Upper lobe of left lung (tissue), 6 donors: ENCODE measurements around the gene SCN10A. TPM values are rescaled to one million over a fixed set of nuclear protein-coding genes. Genes with fewer than 3 reads are reported as not detected.

Experiments used
- ATAC-seq, 2 donors: fragments of 200-7000 bp; cut with Tn5 transposase; one replicate each; pipeline ENCODE4 v1.9.1; 2022; ENCODE audit warnings: mild to moderate bottlenecking in 2 of 2, moderate library complexity in 2 of 2; ENCODE audit not compliant: low FRiP score in 2 of 2
- DNase-seq, 2 donors: peaks; one replicate each; pipeline ENCODE4 v3.0.0-alpha.2; 2019 to 2020
- H3K27ac ChIP-seq, 4 donors: fragments of 200-600 bp; sonication (generic); one replicate each; pipeline ENCODE4 v1.5.1; 2016 to 2019
- H3K27me3 ChIP-seq, 4 donors: fragments of 200-600 bp; sonication (generic); one replicate each; pipeline ENCODE4 v1.5.1; 2017 to 2019
- H3K36me3 ChIP-seq, 4 donors: fragments of 200-600 bp; sonication (generic); one replicate each; pipeline ENCODE4 v1.5.1; 2016 to 2019
- H3K4me1 ChIP-seq, 4 donors: fragments of 200-600 bp; sonication (generic); one replicate each; pipeline ENCODE4 v1.5.1; 2018 to 2019
- H3K4me3 ChIP-seq, 4 donors: fragments of 200-600 bp; sonication (generic); one replicate each; pipeline ENCODE4 v1.5.1; 2017 to 2019; ENCODE audit warnings: mild to moderate bottlenecking in 2 of 4, moderate library complexity in 1 of 4
- H3K9me3 ChIP-seq, 4 donors: fragments of 200-600 bp; sonication (generic); one replicate each; pipeline ENCODE4 v1.5.1; 2018 to 2019
- EP300 ChIP-seq, 4 donors: sonication (generic); formaldehyde crosslinking; IDR thresholded peaks; one replicate each; pipeline ENCODE4 v1.5.1; 2017; ENCODE audit warnings: antibody characterized with exemption in 4 of 4, control low read depth in 2 of 4
- POLR2A ChIP-seq, 4 donors: fragments of 450-650 bp; IDR thresholded peaks; one replicate each; pipeline ENCODE4 v1.5.1; 2016 to 2017; ENCODE audit warnings: antibody characterized with exemption in 4 of 4, mild to moderate bottlenecking in 2 of 4
- POLR2AphosphoS5 ChIP-seq, 2 donors: sonication (generic); formaldehyde crosslinking; IDR thresholded peaks; one replicate each; pipeline ENCODE4 v1.5.1; 2017; ENCODE audit warnings: antibody characterized with exemption in 2 of 2
- WGBS, 2 donors: methylation state at CpG; one replicate each; pipeline ENCODE4 v1.1.5; 2017 to 2018; 5-methylcytosine and 5-hydroxymethylcytosine counted together
- total RNA-seq, 6 donors: library from RNA; depleted of rRNA in 4 of 6; stranded (reverse); fragments of >200 nt in 4 of 6; gene quantifications; one replicate each; pipeline versions ENCODE4 v1.1.0 to v1.2.1, GENCODE V29; 2016 to 2021
- TF ChIP-seq, protein P1 (sequence below), 6 experiments: fragments of 450-650 bp in 4 of 6; fragments of 200-600 bp in 2 of 6; sonication (generic) in 2 of 6; IDR thresholded peaks; one replicate each; pipeline ENCODE4 v1.5.1; 2016 to 2019; ENCODE audit warnings: antibody characterized with exemption in 6 of 6
- donor health status: DM: no; HTN: no; CAD: no; lungs with moderate emphysema.
- donor health status: DM: no; HTN: yes; CAD: no; lungs with severe emphysema.

The SCN10A gene
- total RNA-seq, 6 donors from 2014 or later: not detected

- no peak for ATAC-seq
- DNase-seq: no peak
- Histone ChIP-seq H3K36me3 (no peaks in the 10 kb centered on the region), H3K27me3 (no peaks in the 10 kb centered on the region), H3K27ac (no peak overlapping the region), H3K4me3 (no peak overlapping the region), H3K9me3 (peaks cover 0 to 4% (median 0%) of the 10 kb centered on the region in 4 donors), H3K4me1 (no peaks in the 10 kb centered on the region)
- TF ChIP-seq, protein P1, sequence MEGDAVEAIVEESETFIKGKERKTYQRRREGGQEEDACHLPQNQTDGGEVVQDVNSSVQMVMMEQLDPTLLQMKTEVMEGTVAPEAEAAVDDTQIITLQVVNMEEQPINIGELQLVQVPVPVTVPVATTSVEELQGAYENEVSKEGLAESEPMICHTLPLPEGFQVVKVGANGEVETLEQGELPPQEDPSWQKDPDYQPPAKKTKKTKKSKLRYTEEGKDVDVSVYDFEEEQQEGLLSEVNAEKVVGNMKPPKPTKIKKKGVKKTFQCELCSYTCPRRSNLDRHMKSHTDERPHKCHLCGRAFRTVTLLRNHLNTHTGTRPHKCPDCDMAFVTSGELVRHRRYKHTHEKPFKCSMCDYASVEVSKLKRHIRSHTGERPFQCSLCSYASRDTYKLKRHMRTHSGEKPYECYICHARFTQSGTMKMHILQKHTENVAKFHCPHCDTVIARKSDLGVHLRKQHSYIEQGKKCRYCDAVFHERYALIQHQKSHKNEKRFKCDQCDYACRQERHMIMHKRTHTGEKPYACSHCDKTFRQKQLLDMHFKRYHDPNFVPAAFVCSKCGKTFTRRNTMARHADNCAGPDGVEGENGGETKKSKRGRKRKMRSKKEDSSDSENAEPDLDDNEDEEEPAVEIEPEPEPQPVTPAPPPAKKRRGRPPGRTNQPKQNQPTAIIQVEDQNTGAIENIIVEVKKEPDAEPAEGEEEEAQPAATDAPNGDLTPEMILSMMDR (IDR thresholded peaks at IDR 0.05): no peak
- TF ChIP-seq EP300 (IDR thresholded peaks at IDR 0.05) (no peak), POLR2A (IDR thresholded peaks at IDR 0.05) (no peak), POLR2AphosphoS5 (IDR thresholded peaks at IDR 0.05) (no peak)
- 54 to 70% methylated on average over 2 to 3 of the region's 3 CpGs for WGBS, 2 donors
Observed at GRCh38 chr3:38763569-38763968, 52.4 kb downstream of the SCN10A start.

- Histone ChIP-seq H3K27me3 (no peaks in the 10 kb centered on the region), H3K27ac (no peak overlapping the region), H3K36me3 (no peaks in the 10 kb centered on the region), H3K4me1 (no peaks in the 10 kb centered on the region), H3K4me3 (no peak overlapping the region), H3K9me3 (no peaks in the 10 kb centered on the region)
- TF ChIP-seq POLR2AphosphoS5 (IDR thresholded peaks at IDR 0.05) (no peak), EP300 (IDR thresholded peaks at IDR 0.05) (no peak), POLR2A (IDR thresholded peaks at IDR 0.05) (no peak)
- TF ChIP-seq, protein P1 (IDR thresholded peaks at IDR 0.05): no peak
- DNase-seq (no peak), ATAC-seq (no peak)
- WGBS, 2 donors: 92 to 95% methylated on average over 3 of the region's 3 CpGs
Observed at GRCh38 chr3:38758557-38758956, 57.5 kb downstream of the SCN10A start.

DNA sequence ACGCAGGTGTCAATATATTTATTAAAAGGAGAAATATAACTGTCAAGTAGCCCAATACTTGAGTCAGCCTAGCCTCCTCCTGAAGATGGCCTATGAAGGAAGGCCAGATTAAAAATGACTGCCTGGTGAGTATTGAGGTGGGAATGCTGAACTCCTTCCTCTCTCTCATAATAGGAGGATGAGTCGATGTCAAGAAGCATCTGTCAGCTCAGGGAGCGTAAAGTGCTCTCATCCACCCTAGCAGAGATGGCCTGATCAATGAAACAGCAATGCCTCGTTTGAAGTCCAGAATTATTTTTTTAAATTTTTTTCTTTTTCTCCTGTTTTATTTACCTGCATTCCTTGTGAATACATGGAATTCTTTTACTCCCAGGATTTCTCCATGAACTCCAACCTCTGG lies 58.3 kb downstream of the SCN10A start:
- Histone ChIP-seq H3K9me3 (no peaks in the 10 kb centered on the region), H3K36me3 (no peaks in the 10 kb centered on the region), H3K27me3 (no peaks in the 10 kb centered on the region), H3K4me1 (no peaks in the 10 kb centered on the region), H3K4me3 (no peak overlapping the region), H3K27ac (no peak overlapping the region)
- TF ChIP-seq POLR2AphosphoS5 (IDR thresholded peaks at IDR 0.05) (no peak), POLR2A (IDR thresholded peaks at IDR 0.05) (no peak), EP300 (IDR thresholded peaks at IDR 0.05) (no peak)
- TF ChIP-seq, protein P1 (IDR thresholded peaks at IDR 0.05): no peak
- WGBS, 2 donors: 45 to 55% methylated on average over 4 of the region's 4 CpGs
- ATAC-seq (no peak), DNase-seq (no peak)

DNA sequence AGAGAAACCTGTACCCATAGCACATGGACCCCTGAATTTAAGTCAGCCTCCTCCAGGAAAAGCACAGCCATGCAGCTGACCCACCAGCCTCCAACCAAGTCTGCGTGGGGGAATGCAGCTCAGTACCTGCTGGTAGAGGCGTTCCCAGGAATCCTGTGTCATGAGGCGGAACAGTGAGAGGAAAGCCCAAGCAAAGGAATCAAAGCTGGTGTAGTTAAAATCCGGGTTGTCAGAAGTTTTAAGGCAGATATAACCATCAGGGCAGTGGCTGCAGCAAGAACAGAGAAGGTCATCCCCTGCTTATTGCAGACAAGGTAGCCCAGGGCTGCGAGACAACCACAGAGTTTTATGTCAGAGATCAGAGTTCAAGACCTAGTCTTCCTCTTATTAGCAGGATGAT lies 59.1 kb downstream of the SCN10A start:
- H3K27me3 ChIP-seq: no peaks in the 10 kb centered on the region
- TF ChIP-seq, protein P1 (IDR thresholded peaks at IDR 0.05): no peak
- TF ChIP-seq EP300 (IDR thresholded peaks at IDR 0.05) (no peak), POLR2A (IDR thresholded peaks at IDR 0.05) (no peak), POLR2AphosphoS5 (IDR thresholded peaks at IDR 0.05) (no peak)
- no peaks in the 10 kb centered on the region for H3K36me3 ChIP-seq
- no peak for ATAC-seq
- H3K4me1 ChIP-seq: no peaks in the 10 kb centered on the region
- no peak overlapping the region for H3K27ac ChIP-seq
- 63 to 80% methylated on average over 4 to 5 of the region's 5 CpGs for WGBS, 2 donors
- H3K4me3 ChIP-seq: no peak overlapping the region
- H3K9me3 ChIP-seq: no peaks in the 10 kb centered on the region
- no peak for DNase-seq

DNA sequence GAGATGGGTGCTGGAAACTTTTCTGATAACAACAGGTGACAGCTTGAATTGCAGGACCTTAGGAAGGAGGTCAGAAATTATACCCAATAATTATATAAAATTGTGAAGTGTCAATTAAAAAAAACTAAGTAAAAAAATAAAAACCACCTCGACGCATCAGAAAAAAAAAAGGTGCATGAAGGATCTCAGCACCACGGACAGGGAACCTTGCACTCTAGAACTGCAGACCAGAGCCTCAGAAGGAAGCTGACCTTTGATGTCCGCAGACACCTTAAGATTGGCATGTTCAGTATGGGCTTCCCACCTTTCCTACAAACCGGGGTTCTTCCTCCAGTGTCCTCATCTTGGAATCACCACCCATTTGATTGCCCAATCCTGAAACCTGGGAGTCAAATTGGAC lies 60.9 kb downstream of the SCN10A start:
- ATAC-seq (no peak), DNase-seq (no peak)
- H3K9me3 ChIP-seq: no peaks in the 10 kb centered on the region
- 45 to 59% methylated on average over 5 of the region's 5 CpGs for WGBS, 2 donors
- H3K4me3 ChIP-seq: no peak overlapping the region
- TF ChIP-seq, protein P1 (IDR thresholded peaks at IDR 0.05): no peak
- TF ChIP-seq POLR2AphosphoS5 (IDR thresholded peaks at IDR 0.05) (no peak), POLR2A (IDR thresholded peaks at IDR 0.05) (no peak), EP300 (IDR thresholded peaks at IDR 0.05) (no peak)
- no peaks in the 10 kb centered on the region for H3K4me1 ChIP-seq
- no peak overlapping the region for H3K27ac ChIP-seq
- H3K36me3 ChIP-seq: no peaks in the 10 kb centered on the region
- H3K27me3 ChIP-seq: no peaks in the 10 kb centered on the region
